NOMO-1 treated with dmso at 0.1 percent for 144 hours (cell line): ENCODE measurements around the gene BRD9.

Source experiments
- DNase-seq: peaks from one replicate; lab custom pipeline; 2025; ENCODE audit not compliant: unreplicated experiment; lab: John Stamatoyannopoulos, UW

BRD9 gene

GRCh38 chr5:905139-905642 is 12.6 kb upstream of the BRD9 start:
- no peak for DNase-seq

DNA sequence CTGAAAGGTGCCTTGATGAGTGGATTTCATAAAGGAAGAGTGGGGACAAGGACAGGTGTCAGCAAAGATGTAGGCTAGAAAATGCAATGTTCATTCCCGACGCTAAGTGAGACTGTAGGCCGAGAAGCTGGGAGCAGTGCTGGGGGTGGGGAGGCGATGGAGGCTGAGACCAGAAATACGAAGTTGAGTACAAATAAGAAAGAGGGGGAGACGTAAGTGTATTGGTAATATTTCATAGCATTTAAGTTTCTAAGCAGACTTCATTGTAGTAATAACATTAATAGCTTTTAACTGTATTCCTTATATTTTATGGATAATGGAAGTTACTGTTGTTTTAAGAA is 11.1 kb upstream of the BRD9 start:
- no peak for DNase-seq

GRCh38 chr5:902129-902916 is 9.7 kb upstream of the BRD9 start:
- DNase-seq, result no peak

GRCh38 chr5:900781-901180 is 8.2 kb upstream of the BRD9 start:
- DNase-seq, result no peak

- DNase-seq, result no peak
Measured at GRCh38 chr5:893711-894110, 1.1 kb upstream of the BRD9 start.

GRCh38 chr5:893137-893506 is 521 bp upstream of the BRD9 start:
- no peak for DNase-seq

DNA sequence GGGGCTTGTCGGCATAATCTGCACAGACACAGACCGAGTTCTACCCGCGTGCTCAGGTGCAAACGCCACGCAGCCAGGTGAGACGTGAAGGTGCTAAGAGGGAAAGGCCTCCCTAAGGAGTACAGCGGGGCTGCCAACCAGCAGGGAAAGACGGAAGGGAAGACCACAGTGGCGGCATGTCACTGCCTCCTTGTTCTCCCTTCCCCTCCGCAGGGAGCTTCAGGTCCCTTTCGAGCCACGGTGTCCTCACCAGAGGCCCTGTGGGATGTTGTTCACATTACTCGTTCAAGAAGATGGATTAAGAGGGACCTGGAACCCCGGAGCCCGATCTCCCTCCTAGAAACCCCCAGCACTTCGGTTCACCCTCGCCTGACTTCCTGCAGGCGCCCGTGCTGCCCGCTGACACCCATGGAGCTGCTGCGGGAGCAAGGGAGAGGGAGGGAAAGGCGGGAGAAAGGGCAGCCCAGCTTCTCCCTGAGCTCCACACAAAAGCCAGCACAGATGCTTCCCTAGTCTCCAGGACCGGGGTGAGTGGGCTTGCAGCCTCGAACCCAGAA is 686 bp downstream of the BRD9 start:
- DNase-seq, result no peak

- peak; percentile 63 for DNase-seq
Measured at GRCh38 chr5:891117-891836, 1.3 kb downstream of the BRD9 start.

DNA sequence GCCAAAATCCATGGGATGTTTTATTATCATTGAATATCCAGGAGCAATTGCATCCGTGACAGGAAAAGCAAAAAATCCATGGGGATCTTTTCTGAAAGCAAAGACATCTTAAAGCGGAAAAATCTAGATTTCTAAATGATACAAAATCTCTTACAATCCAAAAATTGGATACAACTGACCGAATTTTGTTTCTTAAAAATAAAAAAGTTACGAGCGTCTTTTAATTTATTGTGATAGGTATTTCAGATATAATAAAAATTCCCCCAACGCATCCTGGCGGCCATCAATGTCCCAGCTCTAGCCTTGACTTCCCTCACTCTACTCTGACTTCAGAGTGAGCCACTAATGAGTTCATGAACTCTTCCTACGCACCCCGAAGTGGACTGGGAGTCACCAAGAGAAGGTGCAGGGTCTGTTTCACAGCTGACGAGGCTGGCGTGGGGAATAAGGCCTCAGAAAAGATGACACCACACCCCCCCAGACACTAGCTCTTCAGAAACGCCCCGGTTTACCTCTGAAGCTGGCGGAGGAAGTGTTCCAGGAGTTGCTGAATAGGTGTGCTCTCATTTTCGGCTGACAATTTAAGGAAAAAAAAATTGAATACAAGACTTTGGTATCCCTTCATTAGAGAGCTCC is 3.4 kb downstream of the BRD9 start:
- DNase-seq, result no peak

GRCh38 chr5:888638-889035 is 4.0 kb downstream of the BRD9 start:
- no peak for DNase-seq

DNA sequence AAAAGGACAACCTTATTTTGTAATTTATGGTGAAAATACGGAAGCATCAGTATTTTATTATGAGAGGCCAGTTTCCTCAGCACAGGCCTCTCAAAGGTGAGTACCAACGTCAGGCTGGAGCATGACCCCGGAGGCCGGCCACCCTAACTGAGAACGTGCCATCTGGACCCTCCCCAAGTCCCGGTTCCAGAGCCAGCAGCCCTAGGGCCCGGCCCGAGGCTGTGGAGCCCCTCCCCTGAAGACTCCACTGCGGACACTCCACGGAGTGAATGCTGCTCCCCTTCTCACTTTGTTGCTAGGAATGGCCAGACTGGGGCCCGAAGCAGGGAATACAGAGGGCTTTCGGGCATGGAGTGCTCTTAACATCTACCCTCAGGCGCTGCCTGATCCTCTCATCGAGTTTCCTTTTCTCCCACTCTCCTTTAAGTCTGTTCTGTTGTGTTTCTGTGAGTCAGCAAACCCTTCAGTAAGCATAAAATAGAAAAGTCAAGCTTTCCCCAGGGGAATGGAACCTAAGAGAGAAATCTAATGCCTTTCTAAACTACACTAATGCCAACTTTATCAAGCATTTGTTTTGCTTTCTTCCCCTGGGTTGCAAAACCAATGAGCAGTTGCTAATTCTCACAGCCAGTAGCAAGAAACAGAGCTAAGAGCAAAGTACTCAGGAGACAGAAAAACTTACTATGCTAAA is 4.5 kb downstream of the BRD9 start:
- no peak for DNase-seq

- no peak for DNase-seq
Measured at GRCh38 chr5:886716-887325, 5.8 kb downstream of the BRD9 start.

DNA sequence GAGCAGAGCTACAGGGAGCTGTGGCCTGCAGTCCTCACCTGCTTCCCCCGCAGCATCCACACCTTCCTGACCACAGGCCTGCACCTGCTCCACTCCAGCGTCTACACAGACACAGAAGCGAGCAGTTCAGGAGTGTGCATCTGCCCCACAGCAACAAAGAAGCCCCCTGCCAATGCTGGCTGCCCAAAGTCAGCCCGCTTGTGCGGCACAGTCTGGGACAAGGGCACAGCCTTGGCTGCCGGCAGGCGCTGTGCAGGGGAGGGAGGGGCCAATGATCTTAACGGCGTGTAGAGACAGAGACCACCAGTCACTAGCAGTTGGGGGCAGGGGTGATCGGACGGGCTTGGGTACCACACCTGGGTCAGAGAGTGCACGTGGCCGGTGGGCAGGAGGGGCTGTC is 6.6 kb downstream of the BRD9 start:
- DNase-seq, result no peak

GRCh38 chr5:885529-885928 is 7.1 kb downstream of the BRD9 start:
- DNase-seq, result no peak

DNA sequence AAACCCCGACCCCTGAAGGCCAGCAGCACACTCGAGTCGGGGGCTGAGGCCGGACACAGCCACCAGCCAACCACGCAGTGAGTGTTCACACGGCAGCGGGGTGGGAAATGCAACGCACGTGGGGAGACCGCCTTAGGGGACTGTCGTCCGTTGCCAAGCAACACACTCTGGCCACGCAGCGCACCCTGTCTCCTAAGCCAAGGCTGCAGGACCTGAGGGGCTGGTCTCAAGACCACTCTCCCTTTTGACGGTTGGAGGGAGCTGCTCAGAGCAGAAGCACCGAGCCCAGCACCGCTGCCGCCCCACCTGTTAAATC is 7.5 kb downstream of the BRD9 start:
- DNase-seq, result no peak

- DNase-seq, result no peak
Measured at GRCh38 chr5:884345-885126, 8.1 kb downstream of the BRD9 start.

DNA sequence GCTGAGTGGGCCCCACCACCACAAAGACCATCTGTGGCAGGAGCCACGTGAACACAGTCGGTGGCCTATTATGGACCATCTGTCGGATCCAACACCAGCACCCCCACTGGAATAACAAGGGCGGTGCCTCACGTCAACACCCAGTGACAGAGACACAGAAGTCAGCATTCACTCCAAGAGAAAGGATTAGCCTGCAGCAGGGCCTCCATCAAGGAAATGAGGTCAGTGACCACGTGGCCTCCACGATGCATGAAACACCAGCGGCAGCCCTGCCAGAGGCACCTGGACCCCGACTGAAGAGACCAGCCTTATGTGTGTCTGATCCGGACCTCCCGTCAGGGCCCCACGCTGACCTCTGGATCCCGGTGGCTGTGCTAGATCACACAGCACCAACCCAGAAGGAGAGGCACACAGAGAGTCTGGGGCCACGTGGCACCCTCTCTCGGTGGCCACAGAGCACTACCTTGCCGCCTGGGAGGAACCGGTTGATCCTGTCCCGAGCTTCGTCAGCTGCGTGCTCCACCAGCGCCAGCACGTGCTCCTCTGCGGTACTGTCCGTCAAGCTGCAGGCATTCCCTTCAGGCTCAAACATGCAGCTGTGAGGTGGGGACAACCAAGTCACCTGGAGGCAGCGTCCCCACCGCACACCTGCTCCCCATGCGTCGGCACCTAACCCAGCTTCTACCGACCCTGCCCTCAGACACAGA is 9.0 kb downstream of the BRD9 start:
- no peak for DNase-seq

DNA sequence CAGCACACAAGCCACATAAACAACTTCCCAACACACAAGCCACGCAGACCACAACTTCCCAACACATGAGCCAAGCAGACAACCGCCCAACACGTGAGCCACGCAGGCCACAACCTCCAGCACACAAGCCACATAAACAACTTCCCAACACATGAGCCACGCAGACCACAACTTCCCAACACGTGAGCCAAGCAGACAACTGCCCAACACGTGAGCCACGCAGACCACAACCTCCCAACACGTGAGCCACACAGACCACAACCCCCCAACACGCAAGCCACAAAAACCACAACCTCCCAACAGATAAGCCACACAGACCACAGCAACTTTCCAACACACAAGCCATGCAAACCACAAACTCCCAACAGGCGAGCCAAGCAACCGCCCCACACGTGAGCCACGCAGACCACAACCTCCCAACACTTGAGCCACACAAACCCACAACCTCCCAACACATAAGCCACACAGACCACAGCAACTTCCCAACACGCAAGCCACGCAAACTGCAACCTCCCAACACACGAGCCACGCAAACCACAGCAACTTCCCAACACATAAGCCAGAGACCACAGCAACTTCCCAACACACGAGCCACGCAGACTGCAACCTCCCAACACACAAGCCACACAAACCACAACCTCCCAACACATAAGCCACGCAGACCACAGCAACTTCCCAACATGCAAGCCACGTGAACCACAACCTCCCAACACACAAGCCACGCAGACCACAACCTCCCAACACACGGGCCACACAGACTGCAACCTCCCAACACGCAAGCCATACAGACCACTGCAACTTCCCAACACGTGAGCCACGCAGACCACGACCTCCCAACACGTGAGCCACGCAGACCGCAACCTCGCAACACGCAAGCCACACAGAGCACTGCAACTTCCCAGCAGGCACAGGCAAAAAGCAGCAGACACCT is 10.1 kb downstream of the BRD9 start:
- DNase-seq, result no peak

DNA sequence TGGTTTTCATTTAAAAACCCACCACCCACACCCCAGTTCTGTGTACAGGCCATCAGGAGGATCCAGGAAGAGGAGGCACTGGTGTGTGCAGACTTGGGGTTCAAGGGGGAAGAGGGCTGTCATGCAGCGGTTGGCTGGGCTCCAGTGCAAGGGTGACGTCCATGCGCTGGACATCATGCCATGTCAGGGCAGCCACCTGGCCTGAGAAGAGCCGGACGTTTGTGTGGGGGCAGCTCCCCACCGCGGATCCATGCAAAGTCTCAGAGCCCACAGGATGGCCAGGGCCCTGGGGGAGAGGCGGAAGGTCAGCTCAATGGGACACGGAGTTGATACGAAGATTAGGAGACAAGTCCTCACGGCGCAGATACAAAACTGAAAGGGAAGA is 11.1 kb downstream of the BRD9 start:
- no peak for DNase-seq
